HepG2 (cell line): ENCODE measurements around the gene TREML1.

Source experiments
- DR1 ChIP-seq: sonication (generic); formaldehyde crosslinking; IDR thresholded peaks from 2 replicates; pipeline ENCODE4 v1.8.0; 2021; ENCODE audit warnings: mild to moderate bottlenecking, missing genetic modification reagents, inconsistent platforms
- ZKSCAN8 ChIP-seq: IDR thresholded peaks from 2 replicates; pipeline ENCODE4 v1.6.1; 2016; ENCODE audit warnings: borderline replicate concordance, missing genetic modification reagents, missing compliant biosample characterization
- TF ChIP-seq, protein P1 (sequence below), 2 experiments: IDR thresholded peaks; 2 replicates each; pipeline ENCODE4 v1.6.1; 2011 to 2012; ENCODE audit warnings: low read length in 2 of 2, borderline replicate concordance in 1 of 2, low read depth in 1 of 2, mild to moderate bottlenecking in 1 of 2, moderate library complexity in 1 of 2
- TF ChIP-seq, protein P2 (sequence below): sonication (generic); formaldehyde crosslinking; IDR thresholded peaks from 2 replicates; pipeline ENCODE4 v1.5.0; 2020; ENCODE audit warnings: mild to moderate bottlenecking, missing genetic modification reagents, moderate library complexity

DNA sequence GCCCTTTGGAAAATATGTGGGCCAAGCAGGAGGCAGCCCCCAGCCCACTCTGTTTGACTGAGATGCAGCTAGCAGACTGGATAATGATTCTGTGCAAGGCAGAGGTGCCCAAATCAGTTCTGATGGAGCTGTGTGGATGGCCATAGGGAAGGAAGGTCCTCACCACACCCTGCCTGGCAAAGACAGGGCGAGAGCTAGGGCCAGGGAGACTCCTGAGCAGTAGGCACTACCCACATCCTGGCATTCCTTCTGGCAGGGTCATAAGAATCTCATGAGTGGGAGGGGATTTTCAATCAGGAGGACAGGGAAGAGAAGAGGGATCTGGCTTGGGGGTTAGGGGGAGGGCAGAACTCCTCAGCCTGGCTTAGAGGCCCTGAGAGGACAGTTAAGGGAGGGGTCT lies 27.4 kb upstream of the TREML1 start:
- TF ChIP-seq, protein P1, sequence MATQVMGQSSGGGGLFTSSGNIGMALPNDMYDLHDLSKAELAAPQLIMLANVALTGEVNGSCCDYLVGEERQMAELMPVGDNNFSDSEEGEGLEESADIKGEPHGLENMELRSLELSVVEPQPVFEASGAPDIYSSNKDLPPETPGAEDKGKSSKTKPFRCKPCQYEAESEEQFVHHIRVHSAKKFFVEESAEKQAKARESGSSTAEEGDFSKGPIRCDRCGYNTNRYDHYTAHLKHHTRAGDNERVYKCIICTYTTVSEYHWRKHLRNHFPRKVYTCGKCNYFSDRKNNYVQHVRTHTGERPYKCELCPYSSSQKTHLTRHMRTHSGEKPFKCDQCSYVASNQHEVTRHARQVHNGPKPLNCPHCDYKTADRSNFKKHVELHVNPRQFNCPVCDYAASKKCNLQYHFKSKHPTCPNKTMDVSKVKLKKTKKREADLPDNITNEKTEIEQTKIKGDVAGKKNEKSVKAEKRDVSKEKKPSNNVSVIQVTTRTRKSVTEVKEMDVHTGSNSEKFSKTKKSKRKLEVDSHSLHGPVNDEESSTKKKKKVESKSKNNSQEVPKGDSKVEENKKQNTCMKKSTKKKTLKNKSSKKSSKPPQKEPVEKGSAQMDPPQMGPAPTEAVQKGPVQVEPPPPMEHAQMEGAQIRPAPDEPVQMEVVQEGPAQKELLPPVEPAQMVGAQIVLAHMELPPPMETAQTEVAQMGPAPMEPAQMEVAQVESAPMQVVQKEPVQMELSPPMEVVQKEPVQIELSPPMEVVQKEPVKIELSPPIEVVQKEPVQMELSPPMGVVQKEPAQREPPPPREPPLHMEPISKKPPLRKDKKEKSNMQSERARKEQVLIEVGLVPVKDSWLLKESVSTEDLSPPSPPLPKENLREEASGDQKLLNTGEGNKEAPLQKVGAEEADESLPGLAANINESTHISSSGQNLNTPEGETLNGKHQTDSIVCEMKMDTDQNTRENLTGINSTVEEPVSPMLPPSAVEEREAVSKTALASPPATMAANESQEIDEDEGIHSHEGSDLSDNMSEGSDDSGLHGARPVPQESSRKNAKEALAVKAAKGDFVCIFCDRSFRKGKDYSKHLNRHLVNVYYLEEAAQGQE (IDR thresholded peaks at IDR 0.05; ENCODE audit: borderline replicate concordance in 1 of 2, low read depth in 1 of 2, low read length in 2 of 2) = no peak
- TF ChIP-seq, protein P2, sequence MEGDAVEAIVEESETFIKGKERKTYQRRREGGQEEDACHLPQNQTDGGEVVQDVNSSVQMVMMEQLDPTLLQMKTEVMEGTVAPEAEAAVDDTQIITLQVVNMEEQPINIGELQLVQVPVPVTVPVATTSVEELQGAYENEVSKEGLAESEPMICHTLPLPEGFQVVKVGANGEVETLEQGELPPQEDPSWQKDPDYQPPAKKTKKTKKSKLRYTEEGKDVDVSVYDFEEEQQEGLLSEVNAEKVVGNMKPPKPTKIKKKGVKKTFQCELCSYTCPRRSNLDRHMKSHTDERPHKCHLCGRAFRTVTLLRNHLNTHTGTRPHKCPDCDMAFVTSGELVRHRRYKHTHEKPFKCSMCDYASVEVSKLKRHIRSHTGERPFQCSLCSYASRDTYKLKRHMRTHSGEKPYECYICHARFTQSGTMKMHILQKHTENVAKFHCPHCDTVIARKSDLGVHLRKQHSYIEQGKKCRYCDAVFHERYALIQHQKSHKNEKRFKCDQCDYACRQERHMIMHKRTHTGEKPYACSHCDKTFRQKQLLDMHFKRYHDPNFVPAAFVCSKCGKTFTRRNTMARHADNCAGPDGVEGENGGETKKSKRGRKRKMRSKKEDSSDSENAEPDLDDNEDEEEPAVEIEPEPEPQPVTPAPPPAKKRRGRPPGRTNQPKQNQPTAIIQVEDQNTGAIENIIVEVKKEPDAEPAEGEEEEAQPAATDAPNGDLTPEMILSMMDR (CRISPR knock-in tag) = no peak
- TF ChIP-seq DR1 (no peak), ZKSCAN8 (CRISPR knock-in tag) (no peak)
